Embryonic facial prominence (tissue), 1 donor: Measurements from ENCODE around the gene MMP20.
"Not testable (repeated sequence)": the region's sequence is repeated elsewhere in the genome, so short reads cannot be mapped to it uniquely, and the experiment has no call there.

ENCODE experiments used
- DNase-seq: peaks from one replicate; pipeline ENCODE4 v3.0.0-alpha.2; 2016; ENCODE audit errors: extremely low spot score

The MMP20 gene

GRCh38 chr11:102625177-102625576, at the start of gene MMP20:
Gene MMP20, minus strand, starts transcription at chr11:102625332. Its CDS starts 13 bp downstream, at chr11:102625319.
- no peak for DNase-seq

- no peak for DNase-seq
Measured at GRCh38 chr11:102669664-102670063, 44.5 kb upstream of the MMP20 start.

GRCh38 chr11:102666331-102666957, 41.3 kb upstream of the MMP20 start:
- DNase-seq, result no peak

GRCh38 chr11:102664001-102664752, 39.0 kb upstream of the MMP20 start:
- no peak for DNase-seq

GRCh38 chr11:102662607-102663006, 37.5 kb upstream of the MMP20 start:
- no peak for DNase-seq

- no peak for DNase-seq
Measured at GRCh38 chr11:102661040-102661439, 35.9 kb upstream of the MMP20 start.

GRCh38 chr11:102656528-102656927, 31.4 kb upstream of the MMP20 start:
- no peak for DNase-seq

- no peak for DNase-seq
Measured at GRCh38 chr11:102655547-102655946, 30.4 kb upstream of the MMP20 start.

- no peak for DNase-seq
Measured at GRCh38 chr11:102654761-102655160, 29.6 kb upstream of the MMP20 start.

- DNase-seq, result no peak
Measured at GRCh38 chr11:102653744-102654291, 28.7 kb upstream of the MMP20 start.

- no peak for DNase-seq
Measured at GRCh38 chr11:102647430-102647829, 22.3 kb upstream of the MMP20 start.

GRCh38 chr11:102643941-102644340, 18.8 kb upstream of the MMP20 start:
- no peak for DNase-seq

GRCh38 chr11:102640946-102641345, 15.8 kb upstream of the MMP20 start:
- no peak for DNase-seq

- no peak for DNase-seq
Measured at GRCh38 chr11:102639656-102640055, 14.5 kb upstream of the MMP20 start.

- no peak for DNase-seq
Measured at GRCh38 chr11:102637731-102638130, 12.6 kb upstream of the MMP20 start.

GRCh38 chr11:102633385-102634026, 8.4 kb upstream of the MMP20 start:
- no peak for DNase-seq

- DNase-seq, result no peak
Measured at GRCh38 chr11:102632026-102632425, 6.9 kb upstream of the MMP20 start.

GRCh38 chr11:102630598-102631448, 5.7 kb upstream of the MMP20 start:
- DNase-seq, result no peak

GRCh38 chr11:102629908-102630307, 4.8 kb upstream of the MMP20 start:
- not testable (repeated sequence) for DNase-seq

GRCh38 chr11:102626676-102627075, 1.5 kb upstream of the MMP20 start:
- no peak for DNase-seq

GRCh38 chr11:102623998-102624397, 1.1 kb downstream of the MMP20 start:
- DNase-seq, result no peak

- DNase-seq, result no peak
Measured at GRCh38 chr11:102623128-102623527, 2.0 kb downstream of the MMP20 start.
